ENCODE results near the gene ADAM33.

DNA sequence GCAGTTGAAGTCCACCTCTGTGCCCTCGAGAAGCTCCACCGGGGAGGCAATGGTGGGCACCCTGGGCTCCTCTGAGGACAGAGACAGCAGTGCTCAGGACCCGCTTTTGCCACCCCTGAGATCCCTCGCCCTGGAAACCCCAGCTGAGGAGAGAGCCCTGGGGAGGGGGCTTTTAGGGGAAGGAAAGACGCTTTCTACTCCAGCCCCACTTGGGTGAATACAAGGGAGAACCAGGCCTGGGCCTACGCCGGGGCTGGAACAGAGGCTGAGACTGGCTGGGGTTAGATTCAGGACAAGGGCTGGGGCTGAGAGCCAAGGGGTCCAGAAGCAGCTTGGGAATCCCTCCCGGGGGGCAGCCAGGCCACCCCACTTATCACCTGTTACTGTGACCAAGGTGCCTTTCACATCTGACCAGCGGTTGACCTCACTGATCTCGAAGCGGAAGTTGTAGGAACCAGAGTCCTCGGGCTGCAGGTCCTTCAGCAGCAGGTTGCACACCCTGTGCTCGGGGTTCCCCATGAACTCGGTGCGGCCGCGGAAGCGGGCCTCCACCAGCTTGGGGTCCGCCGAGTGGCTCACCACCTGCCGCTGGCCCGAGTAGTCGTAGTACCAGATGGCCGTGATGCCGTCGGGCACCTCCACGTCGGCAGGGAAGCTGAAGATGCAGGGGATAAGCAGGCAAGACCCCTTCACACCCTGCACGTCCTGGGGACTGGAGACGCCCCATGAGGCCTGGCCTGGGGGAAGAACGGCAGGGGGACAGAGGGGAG is 24.3 kb upstream of the ADAM33 start:
- TF ChIP-seq, protein P1, sequence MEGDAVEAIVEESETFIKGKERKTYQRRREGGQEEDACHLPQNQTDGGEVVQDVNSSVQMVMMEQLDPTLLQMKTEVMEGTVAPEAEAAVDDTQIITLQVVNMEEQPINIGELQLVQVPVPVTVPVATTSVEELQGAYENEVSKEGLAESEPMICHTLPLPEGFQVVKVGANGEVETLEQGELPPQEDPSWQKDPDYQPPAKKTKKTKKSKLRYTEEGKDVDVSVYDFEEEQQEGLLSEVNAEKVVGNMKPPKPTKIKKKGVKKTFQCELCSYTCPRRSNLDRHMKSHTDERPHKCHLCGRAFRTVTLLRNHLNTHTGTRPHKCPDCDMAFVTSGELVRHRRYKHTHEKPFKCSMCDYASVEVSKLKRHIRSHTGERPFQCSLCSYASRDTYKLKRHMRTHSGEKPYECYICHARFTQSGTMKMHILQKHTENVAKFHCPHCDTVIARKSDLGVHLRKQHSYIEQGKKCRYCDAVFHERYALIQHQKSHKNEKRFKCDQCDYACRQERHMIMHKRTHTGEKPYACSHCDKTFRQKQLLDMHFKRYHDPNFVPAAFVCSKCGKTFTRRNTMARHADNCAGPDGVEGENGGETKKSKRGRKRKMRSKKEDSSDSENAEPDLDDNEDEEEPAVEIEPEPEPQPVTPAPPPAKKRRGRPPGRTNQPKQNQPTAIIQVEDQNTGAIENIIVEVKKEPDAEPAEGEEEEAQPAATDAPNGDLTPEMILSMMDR (IDR thresholded peaks at IDR 0.05; ENCODE audit: insufficient read depth, low read length, poor library complexity, severe bottlenecking), result no peak
- no peak for TF ChIP-seq EZH2phosphoT487 (conservative IDR thresholded peaks at IDR 0.05; ENCODE audit: low read length)
